Mesendoderm (in vitro differentiated cells): ENCODE data around the gene DLGAP3.

Experiments
- DNase-seq: peaks from one replicate; pipeline ENCODE4 v3.0.0; 2013
- H2AK5ac ChIP-seq: 2 replicates; pipeline ENCODE4 v1.6.1; 2013; ENCODE audit warnings: low read length, inconsistent platforms
- H2BK120ac ChIP-seq: 2 replicates; pipeline ENCODE4 v1.6.1; 2013; ENCODE audit warnings: low read depth, mild to moderate bottlenecking, low read length, moderate library complexity, mixed read lengths
- H2BK15ac ChIP-seq: replicated peaks from 2 replicates; pipeline ENCODE4 v1.6.1; 2013; ENCODE audit warnings: low read depth, mild to moderate bottlenecking, moderate library complexity
- H2BK5ac ChIP-seq: 2 replicates; pipeline ENCODE4 v1.6.1; 2013; ENCODE audit warnings: low read length, inconsistent platforms
- H3K18ac ChIP-seq: 2 replicates; pipeline ENCODE4 v1.6.1; 2013; ENCODE audit warnings: mild to moderate bottlenecking, low read length, mixed read lengths
- H3K23ac ChIP-seq: one replicate; pipeline ENCODE4 v1.6.1; 2013; ENCODE audit warnings: low read length
- H3K27ac ChIP-seq: 2 replicates; pipeline ENCODE4 v1.5.1; 2013; ENCODE audit warnings: low read depth, mild to moderate bottlenecking, inconsistent platforms, low read length, moderate library complexity
- H3K27me3 ChIP-seq: 2 replicates; pipeline ENCODE4 v1.6.1; 2013; ENCODE audit warnings: low read length, control low read depth, mild to moderate bottlenecking, inconsistent platforms; ENCODE audit not compliant: insufficient read depth, poor library complexity
- H3K36me3 ChIP-seq: 2 replicates; pipeline ENCODE4 v1.6.1; 2013; ENCODE audit warnings: low read length, inconsistent platforms; ENCODE audit not compliant: control insufficient read depth, insufficient read depth
- H3K4ac ChIP-seq: one replicate; pipeline ENCODE4 v1.6.1; 2013; ENCODE audit warnings: low read depth, mild to moderate bottlenecking, low read length, moderate library complexity
- H3K4me1 ChIP-seq: 2 replicates; pipeline ENCODE4 v1.6.1; 2013; ENCODE audit warnings: low read depth, low read length, inconsistent platforms; ENCODE audit not compliant: control insufficient read depth
- H3K4me2 ChIP-seq: 2 replicates; pipeline ENCODE4 v1.6.1; 2013; ENCODE audit warnings: low read length
- H3K4me3 ChIP-seq: 2 replicates; pipeline ENCODE4 v1.5.1; 2013; ENCODE audit warnings: mild to moderate bottlenecking, low read length
- H3K56ac ChIP-seq: one replicate; pipeline ENCODE4 v1.6.1; 2013; ENCODE audit warnings: low read length
- H3K79me1 ChIP-seq: 2 replicates; pipeline ENCODE4 v1.6.1; 2013; ENCODE audit warnings: low read length, inconsistent platforms
- H3K79me2 ChIP-seq: 2 replicates; pipeline ENCODE4 v1.6.1; 2013; ENCODE audit warnings: mild to moderate bottlenecking, low read length; ENCODE audit not compliant: control insufficient read depth, insufficient read depth
- H3K9ac ChIP-seq: 2 replicates; pipeline ENCODE4 v1.6.1; 2013; ENCODE audit warnings: low read length, inconsistent platforms
- H4K5ac ChIP-seq: one replicate; pipeline ENCODE4 v1.6.1; 2013; ENCODE audit warnings: low read length
- H4K8ac ChIP-seq: one replicate; pipeline ENCODE4 v1.6.1; 2013; ENCODE audit warnings: low read depth, mild to moderate bottlenecking, control low read depth, low read length, moderate library complexity
- WGBS: extraction: QIAGEN DNeasy Blood & Tissue Kit; methylation state at CpG from one replicate; pipeline ENCODE4 v1.1.7; 2013; ENCODE audit warnings: low lambda C conversion rate, missing lambda C conversion rate; ENCODE audit not compliant: insufficient coverage; ENCODE audit errors: extremely low coverage; 5-methylcytosine and 5-hydroxymethylcytosine counted together

DLGAP3 gene

GRCh38 chr1:34911465-34911864 is 18.0 kb downstream of the DLGAP3 start:
- no peak overlapping the region for H3K9ac ChIP-seq
- H3K4me2 ChIP-seq = no peak overlapping the region
- no peaks in the 10 kb centered on the region for H3K4me1 ChIP-seq
- H2BK5ac ChIP-seq = no peak overlapping the region
- DNase-seq = no peak
- WGBS = no CpG with 5 or more reads among the region's 8 CpGs
- H3K36me3 ChIP-seq = no peaks in the 10 kb centered on the region
- H2BK15ac ChIP-seq = no peak overlapping the region
- no peak overlapping the region for H2AK5ac ChIP-seq
- H2BK120ac ChIP-seq = no peak overlapping the region
- H4K8ac ChIP-seq = no peak overlapping the region
- H3K79me1 ChIP-seq = no peaks in the 10 kb centered on the region
- no peak overlapping the region for H3K4me3 ChIP-seq
- H3K79me2 ChIP-seq = no peaks in the 10 kb centered on the region
- H3K23ac ChIP-seq = no peak overlapping the region
- H4K5ac ChIP-seq = no peak overlapping the region
- no peak overlapping the region for H3K18ac ChIP-seq
- H3K27me3 ChIP-seq = no peaks in the 10 kb centered on the region
- no peak overlapping the region for H3K27ac ChIP-seq
- no peak overlapping the region for H3K4ac ChIP-seq
- H3K56ac ChIP-seq = no peak overlapping the region

GRCh38 chr1:34910425-34910824 is 19.0 kb downstream of the DLGAP3 start:
- no peaks in the 10 kb centered on the region for H3K4me1 ChIP-seq
- H3K56ac ChIP-seq = no peak overlapping the region
- no peaks in the 10 kb centered on the region for H3K27me3 ChIP-seq
- H2BK5ac ChIP-seq = no peak overlapping the region
- H2BK120ac ChIP-seq = no peak overlapping the region
- no peak overlapping the region for H3K4me2 ChIP-seq
- no peaks in the 10 kb centered on the region for H3K79me2 ChIP-seq
- DNase-seq = no peak
- no peak overlapping the region for H3K9ac ChIP-seq
- H3K23ac ChIP-seq = no peak overlapping the region
- no peak overlapping the region for H3K4ac ChIP-seq
- WGBS = no CpG with 5 or more reads among the region's 4 CpGs
- H3K4me3 ChIP-seq = no peak overlapping the region
- H3K36me3 ChIP-seq = no peaks in the 10 kb centered on the region
- H4K8ac ChIP-seq = no peak overlapping the region
- H3K27ac ChIP-seq = no peak overlapping the region
- H3K79me1 ChIP-seq = no peaks in the 10 kb centered on the region
- H4K5ac ChIP-seq = no peak overlapping the region
- H3K18ac ChIP-seq = no peak overlapping the region
- H2BK15ac ChIP-seq = no peak overlapping the region
- no peak overlapping the region for H2AK5ac ChIP-seq

- Histone ChIP-seq H4K8ac (no peak overlapping the region), H3K56ac (no peak overlapping the region), H3K27me3 (no peaks in the 10 kb centered on the region), H3K23ac (no peak overlapping the region), H3K79me2 (no peaks in the 10 kb centered on the region), H3K4me3 (no peak overlapping the region), H3K18ac (no peak overlapping the region), H3K4ac (no peak overlapping the region), H4K5ac (no peak overlapping the region), H2BK120ac (no peak overlapping the region), H3K79me1 (no peaks in the 10 kb centered on the region), H3K9ac (no peak overlapping the region), H3K4me1 (no peaks in the 10 kb centered on the region), H3K27ac (no peak overlapping the region), H2BK15ac (no peak overlapping the region), H3K36me3 (no peaks in the 10 kb centered on the region), H2AK5ac (no peak overlapping the region), H2BK5ac (no peak overlapping the region), H3K4me2 (no peak overlapping the region)
- no peak for DNase-seq
- WGBS = no CpG with 5 or more reads among the region's 3 CpGs
Measured at GRCh38 chr1:34908369-34908768, 21.1 kb downstream of the DLGAP3 start.

GRCh38 chr1:34907487-34908090 is 21.9 kb downstream of the DLGAP3 start:
- H3K36me3 ChIP-seq = no peaks in the 10 kb centered on the region
- H3K18ac ChIP-seq = no peak overlapping the region
- no peaks in the 10 kb centered on the region for H3K4me1 ChIP-seq
- no peak overlapping the region for H4K8ac ChIP-seq
- H3K79me1 ChIP-seq = no peaks in the 10 kb centered on the region
- H3K4me3 ChIP-seq = no peak overlapping the region
- no peak overlapping the region for H3K56ac ChIP-seq
- no peaks in the 10 kb centered on the region for H3K79me2 ChIP-seq
- H3K4ac ChIP-seq = no peak overlapping the region
- no peak overlapping the region for H2BK120ac ChIP-seq
- no peak overlapping the region for H2BK5ac ChIP-seq
- no peaks in the 10 kb centered on the region for H3K27me3 ChIP-seq
- WGBS = no CpG with 5 or more reads among the region's 5 CpGs
- no peak overlapping the region for H3K4me2 ChIP-seq
- peak; percentile 15 for DNase-seq
- H3K23ac ChIP-seq = no peak overlapping the region
- no peak overlapping the region for H3K9ac ChIP-seq
- H2BK15ac ChIP-seq = no peak overlapping the region
- H3K27ac ChIP-seq = no peak overlapping the region
- H4K5ac ChIP-seq = no peak overlapping the region
- no peak overlapping the region for H2AK5ac ChIP-seq

- no CpG with 5 or more reads among the region's 4 CpGs for whole genome bisulfite sequencing
- no peak overlapping the region for H3K56ac ChIP-seq
Measured at GRCh38 chr1:34906756-34907155, 22.7 kb downstream of the DLGAP3 start.

GRCh38 chr1:34906222-34906621 is 23.2 kb downstream of the DLGAP3 start:
- Histone ChIP-seq H3K27me3 (no peaks in the 10 kb centered on the region), H3K79me2 (no peaks in the 10 kb centered on the region), H3K27ac (no peak overlapping the region), H3K18ac (no peak overlapping the region), H2BK5ac (no peak overlapping the region), H2BK120ac (no peak overlapping the region), H3K4me3 (no peak overlapping the region), H3K4ac (no peak overlapping the region), H3K23ac (no peak overlapping the region), H2BK15ac (no peak overlapping the region), H4K5ac (no peak overlapping the region), H3K56ac (no peak overlapping the region), H4K8ac (no peak overlapping the region), H2AK5ac (no peak overlapping the region), H3K4me1 (no peaks in the 10 kb centered on the region), H3K9ac (no peak overlapping the region), H3K4me2 (no peak overlapping the region), H3K36me3 (no peaks in the 10 kb centered on the region), H3K79me1 (no peaks in the 10 kb centered on the region)
- no peak for DNase-seq
- WGBS = no CpG with 5 or more reads among the region's 1 CpG

More at GRCh38 chr1:34906756-34907155, 22.7 kb downstream of the DLGAP3 start:
- H3K79me1 ChIP-seq = no peaks in the 10 kb centered on the region
- no peaks in the 10 kb centered on the region for H3K36me3 ChIP-seq
- no peak overlapping the region for H3K4ac ChIP-seq
- H2BK5ac ChIP-seq = no peak overlapping the region
- no peak overlapping the region for H3K4me2 ChIP-seq
- no peaks in the 10 kb centered on the region for H3K4me1 ChIP-seq
- no peak overlapping the region for H3K9ac ChIP-seq
- H3K23ac ChIP-seq = no peak overlapping the region
- H2BK120ac ChIP-seq = no peak overlapping the region
- no peaks in the 10 kb centered on the region for H3K27me3 ChIP-seq
- no peak for DNase-seq
- no peak overlapping the region for H4K5ac ChIP-seq
- H4K8ac ChIP-seq = no peak overlapping the region
- no peak overlapping the region for H2BK15ac ChIP-seq
- no peak overlapping the region for H3K27ac ChIP-seq
- no peaks in the 10 kb centered on the region for H3K79me2 ChIP-seq
- H2AK5ac ChIP-seq = no peak overlapping the region
- no peak overlapping the region for H3K4me3 ChIP-seq
- no peak overlapping the region for H3K18ac ChIP-seq
